OCI-LY1 (cell line): ENCODE measurements around the gene MAP3K8.
A peak's percentile ranks its signal among the peaks of the same experiment; 100 is the strongest.

Source experiments
- H2AFZ ChIP-seq: fragments of 200-600 bp; sonication (generic), shearing (Covaris generic); 2 replicates; pipeline ENCODE4 v1.6.0; 2014; ENCODE audit warnings: antibody characterized with exemption, mild to moderate bottlenecking, low read length
- H3F3A ChIP-seq: fragments of 200-600 bp; sonication (generic), shearing (Covaris generic); 2 replicates; pipeline ENCODE4 v1.6.0; 2014; ENCODE audit warnings: mild to moderate bottlenecking, antibody characterized with exemption, low read length, moderate library complexity; ENCODE audit not compliant: insufficient read depth
- H3K27ac ChIP-seq: fragments of 200-600 bp; sonication (generic); 2 replicates; pipeline ENCODE4 v1.5.1; 2014; ENCODE audit warnings: low read length, mixed run types, mild to moderate bottlenecking, low read depth; ENCODE audit not compliant: poor library complexity, severe bottlenecking
- H3K27me3 ChIP-seq: fragments of 200-600 bp; sonication (generic); 2 replicates; pipeline ENCODE4 v1.6.0; 2014; ENCODE audit warnings: antibody characterized with exemption, mild to moderate bottlenecking, low read length, moderate library complexity; ENCODE audit not compliant: insufficient read depth
- H3K36me3 ChIP-seq: fragments of 200-600 bp; sonication (generic); 2 replicates; pipeline ENCODE4 v1.6.1; 2014; ENCODE audit warnings: mild to moderate bottlenecking, antibody characterized with exemption, low read length, moderate library complexity, mixed read lengths; ENCODE audit not compliant: insufficient read depth
- H3K4me1 ChIP-seq: fragments of 200-600 bp; sonication (generic); 2 replicates; pipeline ENCODE4 v1.5.1; 2014; ENCODE audit warnings: mild to moderate bottlenecking, low read length, moderate library complexity; ENCODE audit not compliant: insufficient read depth, severe bottlenecking
- H3K4me2 ChIP-seq: fragments of 200-600 bp; sonication (generic), shearing (Covaris generic); 2 replicates; pipeline ENCODE4 v1.6.1; 2014; ENCODE audit warnings: low read length
- H3K4me3 ChIP-seq: fragments of 200-600 bp; sonication (generic); 2 replicates; pipeline ENCODE4 v1.5.1; 2014; ENCODE audit warnings: low read length, low read depth, mild to moderate bottlenecking, mixed read lengths; ENCODE audit not compliant: poor library complexity, severe bottlenecking
- H3K79me2 ChIP-seq: fragments of 200-600 bp; shearing (Covaris generic); 2 replicates; pipeline ENCODE4 v1.6.1; 2016; ENCODE audit warnings: mixed run types, low read length, mixed read lengths; ENCODE audit not compliant: insufficient read depth
- H3K9ac ChIP-seq: fragments of 200-600 bp; sonication (generic), shearing (Covaris generic); 2 replicates; pipeline ENCODE4 v1.6.1; 2014; ENCODE audit warnings: mild to moderate bottlenecking, low read length, mixed read lengths
- H3K9me2 ChIP-seq: fragments of 200-600 bp; sonication (generic), shearing (Covaris generic); 2 replicates; pipeline ENCODE4 v1.6.1; 2014; ENCODE audit warnings: low read depth, mild to moderate bottlenecking, low read length, mixed read lengths
- H3K9me3 ChIP-seq: fragments of 200-600 bp; shearing (Covaris generic); 2 replicates; pipeline ENCODE4 v1.6.1; 2014; ENCODE audit warnings: low read length, mixed read lengths
- H4K20me1 ChIP-seq: fragments of 200-600 bp; sonication (generic), shearing (Covaris generic); 2 replicates; pipeline ENCODE4 v1.6.0; 2016; ENCODE audit warnings: mild to moderate bottlenecking, low read length; ENCODE audit not compliant: insufficient read depth
- EZH2 ChIP-seq: fragments of 200-600 bp; sonication (generic), shearing (Covaris generic); IDR thresholded peaks from 2 replicates; pipeline ENCODE4 v1.8.0; 2017; ENCODE audit warnings: borderline replicate concordance, mixed run types, mild to moderate bottlenecking, antibody characterized with exemption, low read length, moderate library complexity, mixed read lengths
- TF ChIP-seq, protein P1 (sequence below): fragments of 200-600 bp; sonication (generic), shearing (Covaris generic); IDR thresholded peaks from 2 replicates; pipeline ENCODE4 v1.5.1; 2017; ENCODE audit warnings: mild to moderate bottlenecking, antibody characterized with exemption, low read length, moderate library complexity, mixed read lengths

MAP3K8 gene

GRCh38 chr10:30391266-30391665, 42.7 kb upstream of the MAP3K8 start:
- Histone ChIP-seq H3K4me1 (no peaks in the 10 kb centered on the region), H4K20me1 (no peaks in the 10 kb centered on the region), H3F3A (no peaks in the 10 kb centered on the region), H3K36me3 (no peaks in the 10 kb centered on the region), H3K9me3 (no peaks in the 10 kb centered on the region), H3K9me2 (no peaks in the 10 kb centered on the region), H3K9ac (no peak overlapping the region), H3K4me3 (no peak overlapping the region), H3K27ac (no peak overlapping the region), H3K4me2 (no peak overlapping the region), H3K27me3 (no peaks in the 10 kb centered on the region), H3K79me2 (no peaks in the 10 kb centered on the region), H2AFZ (no peak overlapping the region)
- TF ChIP-seq EZH2: no peak
- TF ChIP-seq, protein P1, sequence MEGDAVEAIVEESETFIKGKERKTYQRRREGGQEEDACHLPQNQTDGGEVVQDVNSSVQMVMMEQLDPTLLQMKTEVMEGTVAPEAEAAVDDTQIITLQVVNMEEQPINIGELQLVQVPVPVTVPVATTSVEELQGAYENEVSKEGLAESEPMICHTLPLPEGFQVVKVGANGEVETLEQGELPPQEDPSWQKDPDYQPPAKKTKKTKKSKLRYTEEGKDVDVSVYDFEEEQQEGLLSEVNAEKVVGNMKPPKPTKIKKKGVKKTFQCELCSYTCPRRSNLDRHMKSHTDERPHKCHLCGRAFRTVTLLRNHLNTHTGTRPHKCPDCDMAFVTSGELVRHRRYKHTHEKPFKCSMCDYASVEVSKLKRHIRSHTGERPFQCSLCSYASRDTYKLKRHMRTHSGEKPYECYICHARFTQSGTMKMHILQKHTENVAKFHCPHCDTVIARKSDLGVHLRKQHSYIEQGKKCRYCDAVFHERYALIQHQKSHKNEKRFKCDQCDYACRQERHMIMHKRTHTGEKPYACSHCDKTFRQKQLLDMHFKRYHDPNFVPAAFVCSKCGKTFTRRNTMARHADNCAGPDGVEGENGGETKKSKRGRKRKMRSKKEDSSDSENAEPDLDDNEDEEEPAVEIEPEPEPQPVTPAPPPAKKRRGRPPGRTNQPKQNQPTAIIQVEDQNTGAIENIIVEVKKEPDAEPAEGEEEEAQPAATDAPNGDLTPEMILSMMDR: no peak

GRCh38 chr10:30392564-30392990, 41.4 kb upstream of the MAP3K8 start:
- Histone ChIP-seq H3K36me3 (no peaks in the 10 kb centered on the region), H3K27me3 (no peaks in the 10 kb centered on the region), H3K9me2 (no peaks in the 10 kb centered on the region), H3K4me3 (no peak overlapping the region), H2AFZ (no peak overlapping the region), H3K27ac (no peak overlapping the region), H3K4me1 (no peaks in the 10 kb centered on the region), H3F3A (no peaks in the 10 kb centered on the region), H3K4me2 (peak overlapping the region; percentile 26; the same call in 1 of the 2 replicates), H3K79me2 (no peaks in the 10 kb centered on the region), H3K9ac (no peak overlapping the region), H3K9me3 (no peaks in the 10 kb centered on the region), H4K20me1 (no peaks in the 10 kb centered on the region)
- TF ChIP-seq EZH2: no peak
- TF ChIP-seq, protein P1: peak; percentile 84

DNA sequence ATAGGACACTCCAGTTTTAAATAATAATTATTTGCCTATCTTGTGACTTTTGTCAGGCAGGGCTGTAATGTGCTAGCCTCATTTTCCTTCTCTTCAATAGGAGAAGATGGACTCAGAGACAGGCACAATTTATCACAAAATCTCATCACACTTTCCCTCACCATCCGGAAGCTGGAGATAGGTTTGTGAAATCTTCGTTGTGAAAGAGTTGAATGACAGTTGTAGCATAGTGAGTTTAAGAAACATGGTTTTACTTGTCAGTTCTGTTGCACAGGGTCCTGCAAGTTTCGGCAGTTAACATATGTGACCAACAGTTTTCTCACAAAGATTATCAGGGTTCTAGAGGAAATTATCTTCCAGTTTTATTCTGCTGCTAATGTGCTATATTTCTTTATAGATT, 37.7 kb upstream of the MAP3K8 start:
- Histone ChIP-seq H3K4me1 (no peaks in the 10 kb centered on the region), H3K27ac (no peak overlapping the region), H2AFZ (no peak overlapping the region), H3K36me3 (no peaks in the 10 kb centered on the region), H3F3A (no peaks in the 10 kb centered on the region), H3K9me2 (no peaks in the 10 kb centered on the region), H3K4me2 (no peak overlapping the region), H3K4me3 (no peak overlapping the region), H3K9ac (no peak overlapping the region), H3K9me3 (no peaks in the 10 kb centered on the region), H3K79me2 (no peaks in the 10 kb centered on the region), H4K20me1 (no peaks in the 10 kb centered on the region), H3K27me3 (no peaks in the 10 kb centered on the region)
- TF ChIP-seq, protein P1: no peak
- no peak for TF ChIP-seq EZH2
